Left ventricle myocardium inferior (tissue), 1 donor: ENCODE measurements around the gene FOXS1. TPM values are rescaled to one million over a fixed set of nuclear protein-coding genes. Genes with fewer than 3 reads are reported as not detected.

ENCODE experiments used
- DNase-seq: peaks from one replicate; pipeline ENCODE4 v3.0.0-alpha.2; 2020
- H3K27ac ChIP-seq: fragments of 200-600 bp; replicated peaks from 2 replicates; pipeline ENCODE4 v1.8.0; 2021
- H3K27me3 ChIP-seq: fragments of 200-600 bp; 2 replicates; pipeline ENCODE4 v1.8.0; 2021; ENCODE audit warnings: low read depth
- H3K36me3 ChIP-seq: fragments of 200-600 bp; 2 replicates; pipeline ENCODE4 v1.8.0; 2021
- H3K4me1 ChIP-seq: fragments of 200-600 bp; 2 replicates; pipeline ENCODE4 v1.8.0; 2021
- H3K4me3 ChIP-seq: fragments of 200-600 bp; 2 replicates; pipeline ENCODE4 v1.8.0; 2021; ENCODE audit warnings: mild to moderate bottlenecking, moderate library complexity
- H3K9me3 ChIP-seq: fragments of 200-600 bp; replicated peaks from 2 replicates; pipeline ENCODE4 v1.8.0; 2021
- intact Hi-C: fragments of 100-400 bp; cut with micrococcal nuclease; formaldehyde crosslinking; loops from one replicate; pipeline ENCODE4 v1.11.0; 2022
- total RNA-seq: library from RNA; stranded (reverse); fragmentation: NEBNext Ultra II Directional; extraction: Animal tissue kit (Norgen Biotek cat#: 25700); gene quantifications from one replicate; pipeline ENCODE4 v1.2.1, GENCODE V29; 2021
- TF ChIP-seq, protein P1 (sequence below): fragments of 200-600 bp; IDR thresholded peaks from 2 replicates; pipeline ENCODE4 v1.8.0; 2021; ENCODE audit warnings: antibody characterized with exemption, mild to moderate bottlenecking, borderline replicate concordance
- donor health status: DM: no; HTN: yes; CAD: no; lungs with severe emphysema.

Gene FOXS1
- total RNA-seq, 1 donor from 2014 or later: 1.6 TPM

DNA sequence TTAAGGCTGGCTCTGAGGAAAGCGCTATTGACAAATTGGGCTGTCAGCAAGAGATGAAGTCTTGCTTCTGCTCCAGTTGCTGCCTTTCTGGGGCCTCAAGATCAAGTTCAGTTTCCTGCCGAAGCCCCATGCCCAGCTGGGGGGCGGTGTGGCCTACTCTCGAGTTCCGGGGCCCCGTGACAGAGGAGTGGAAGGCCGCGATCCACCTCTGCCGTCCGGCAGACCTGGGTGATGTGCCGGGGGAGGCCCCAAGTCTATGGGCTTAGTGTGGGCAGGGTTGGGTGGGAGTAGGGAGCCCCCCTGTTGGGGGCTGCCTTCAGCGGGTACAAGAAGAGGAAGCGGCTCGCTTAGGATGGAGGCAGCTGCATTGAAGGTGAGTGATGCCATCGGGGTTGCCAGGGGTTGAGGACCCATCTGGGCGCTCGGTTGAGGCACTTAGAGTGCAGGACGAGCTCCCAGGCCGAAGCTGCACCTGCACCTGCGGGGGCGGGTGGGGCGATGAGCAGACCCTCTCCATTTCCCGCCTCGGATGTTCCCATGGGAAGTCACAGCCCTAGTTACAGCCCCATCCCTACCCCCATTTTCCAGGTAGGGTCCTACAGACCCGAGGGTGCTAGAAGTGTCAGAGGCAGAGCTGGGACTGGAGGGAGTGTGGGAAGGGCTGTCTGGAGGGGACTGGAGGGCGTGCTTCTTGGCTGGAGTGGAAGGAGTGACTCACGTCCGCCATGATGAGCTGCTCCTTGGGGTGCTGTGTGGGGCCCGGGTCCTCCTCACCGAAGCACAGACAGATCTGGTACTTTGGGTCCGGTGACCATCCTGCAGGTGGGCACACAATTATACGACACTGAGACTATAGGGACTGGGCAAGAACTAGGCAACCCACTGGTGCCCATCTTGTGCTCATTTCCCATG is 2.9 kb upstream of the FOXS1 start:
- TF ChIP-seq, protein P1, sequence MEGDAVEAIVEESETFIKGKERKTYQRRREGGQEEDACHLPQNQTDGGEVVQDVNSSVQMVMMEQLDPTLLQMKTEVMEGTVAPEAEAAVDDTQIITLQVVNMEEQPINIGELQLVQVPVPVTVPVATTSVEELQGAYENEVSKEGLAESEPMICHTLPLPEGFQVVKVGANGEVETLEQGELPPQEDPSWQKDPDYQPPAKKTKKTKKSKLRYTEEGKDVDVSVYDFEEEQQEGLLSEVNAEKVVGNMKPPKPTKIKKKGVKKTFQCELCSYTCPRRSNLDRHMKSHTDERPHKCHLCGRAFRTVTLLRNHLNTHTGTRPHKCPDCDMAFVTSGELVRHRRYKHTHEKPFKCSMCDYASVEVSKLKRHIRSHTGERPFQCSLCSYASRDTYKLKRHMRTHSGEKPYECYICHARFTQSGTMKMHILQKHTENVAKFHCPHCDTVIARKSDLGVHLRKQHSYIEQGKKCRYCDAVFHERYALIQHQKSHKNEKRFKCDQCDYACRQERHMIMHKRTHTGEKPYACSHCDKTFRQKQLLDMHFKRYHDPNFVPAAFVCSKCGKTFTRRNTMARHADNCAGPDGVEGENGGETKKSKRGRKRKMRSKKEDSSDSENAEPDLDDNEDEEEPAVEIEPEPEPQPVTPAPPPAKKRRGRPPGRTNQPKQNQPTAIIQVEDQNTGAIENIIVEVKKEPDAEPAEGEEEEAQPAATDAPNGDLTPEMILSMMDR: no peak

GRCh38 chr20:31846793-31847138 is 1.4 kb upstream of the FOXS1 start:
- Histone ChIP-seq H3K4me3 (no peak overlapping the region), H3K27me3 (peaks cover 43% of the 10 kb centered on the region), H3K36me3 (no peaks in the 10 kb centered on the region), H3K27ac (no peak overlapping the region), H3K9me3 (no peaks in the 10 kb centered on the region), H3K4me1 (peaks cover 24% of the 10 kb centered on the region)
- intact Hi-C loops: no loop called here
- DNase-seq: no peak
- TF ChIP-seq, protein P1: peak; percentile 26

More for the DNA sequence above, 2.9 kb upstream of the FOXS1 start:
- Histone ChIP-seq H3K27me3 (peaks cover 51% of the 10 kb centered on the region), H3K4me3 (no peak overlapping the region), H3K36me3 (no peaks in the 10 kb centered on the region), H3K4me1 (peaks cover 8% of the 10 kb centered on the region), H3K9me3 (no peaks in the 10 kb centered on the region), H3K27ac (no peak overlapping the region)
- no peak for DNase-seq
- intact Hi-C loops: no loop called here

- no peaks in the 10 kb centered on the region for H3K9me3 ChIP-seq
- intact Hi-C loops: no loop called here
- H3K4me1 ChIP-seq: peaks cover 33% of the 10 kb centered on the region
- H3K27me3 ChIP-seq: peaks cover 24% of the 10 kb centered on the region
- no peaks in the 10 kb centered on the region for H3K36me3 ChIP-seq
- peak overlapping the region; percentile 87 for H3K27ac ChIP-seq
- H3K4me3 ChIP-seq: peak overlapping the region; percentile 64
- TF ChIP-seq, protein P1: no peak
- no peak for DNase-seq
These were observed 586 bp downstream of the FOXS1 start for GRCh38 chr20:31844737-31845299.

- Histone ChIP-seq H3K9me3 (no peaks in the 10 kb centered on the region), H3K4me3 (peak overlapping the region; percentile 64), H3K27me3 (peaks cover 15% of the 10 kb centered on the region), H3K36me3 (no peaks in the 10 kb centered on the region), H3K27ac (peak overlapping the region; percentile 87), H3K4me1 (peaks cover 40% of the 10 kb centered on the region)
- TF ChIP-seq, protein P1: no peak
- DNase-seq: no peak
- intact Hi-C loops: no loop called here
These were observed 1.5 kb downstream of the FOXS1 start for GRCh38 chr20:31843881-31844280.

- no peak for DNase-seq
- Histone ChIP-seq H3K4me1 (peaks cover 46% of the 10 kb centered on the region), H3K36me3 (no peaks in the 10 kb centered on the region), H3K27me3 (peaks cover 9% of the 10 kb centered on the region), H3K4me3 (peak overlapping the region; percentile 64), H3K27ac (peak overlapping the region; percentile 87), H3K9me3 (no peaks in the 10 kb centered on the region)
- TF ChIP-seq, protein P1: no peak
- intact Hi-C loops: no loop called here
These were observed 2.1 kb downstream of the FOXS1 start for GRCh38 chr20:31843288-31843687.
